Rectal smooth muscle tissue (tissue), 1 donor: ENCODE results near the gene TAB2.

ENCODE experiments used
- H3K27ac ChIP-seq: one replicate; pipeline ENCODE4 v1.7.0; 2013; ENCODE audit warnings: low read depth, low read length, inconsistent platforms
- H3K27me3 ChIP-seq: one replicate; pipeline ENCODE4 v1.7.0; 2013; ENCODE audit warnings: low read length; ENCODE audit not compliant: control insufficient read depth, insufficient read depth
- H3K36me3 ChIP-seq: one replicate; pipeline ENCODE4 v1.7.0; 2013; ENCODE audit warnings: low read length; ENCODE audit not compliant: control insufficient read depth, insufficient read depth
- H3K4me1 ChIP-seq: one replicate; pipeline ENCODE4 v1.7.0; 2013; ENCODE audit warnings: low read length; ENCODE audit not compliant: control insufficient read depth, insufficient read depth
- H3K4me3 ChIP-seq: one replicate; pipeline ENCODE4 v1.7.0; 2013; ENCODE audit warnings: low read length
- H3K9ac ChIP-seq: one replicate; pipeline ENCODE4 v1.7.0; 2013; ENCODE audit warnings: low read length

The TAB2 gene

GRCh38 chr6:149365197-149365596 is 47.7 kb downstream of the TAB2 start:
- Histone ChIP-seq H3K4me1 (peaks cover 7% of the 10 kb centered on the region), H3K4me3 (no peak overlapping the region), H3K36me3 (no peaks in the 10 kb centered on the region), H3K9ac (no peak overlapping the region), H3K27ac (no peak overlapping the region), H3K27me3 (no peaks in the 10 kb centered on the region)

GRCh38 chr6:149366267-149366921 is 48.9 kb downstream of the TAB2 start:
- H3K4me1 ChIP-seq = peaks cover 8% of the 10 kb centered on the region
- H3K36me3 ChIP-seq = peaks cover 3% of the 10 kb centered on the region
- H3K9ac ChIP-seq = no peak overlapping the region
- no peak overlapping the region for H3K27ac ChIP-seq
- H3K27me3 ChIP-seq = no peaks in the 10 kb centered on the region
- no peak overlapping the region for H3K4me3 ChIP-seq

GRCh38 chr6:149368065-149368464 is 50.6 kb downstream of the TAB2 start:
- H3K36me3 ChIP-seq = peaks cover 3% of the 10 kb centered on the region
- H3K27me3 ChIP-seq = no peaks in the 10 kb centered on the region
- H3K9ac ChIP-seq = no peak overlapping the region
- H3K27ac ChIP-seq = no peak overlapping the region
- H3K4me1 ChIP-seq = peaks cover 8% of the 10 kb centered on the region
- no peak overlapping the region for H3K4me3 ChIP-seq

- H3K36me3 ChIP-seq = peaks cover 3% of the 10 kb centered on the region
- H3K27me3 ChIP-seq = no peaks in the 10 kb centered on the region
- H3K27ac ChIP-seq = no peak overlapping the region
- peaks cover 2% of the 10 kb centered on the region for H3K4me1 ChIP-seq
- no peak overlapping the region for H3K9ac ChIP-seq
- H3K4me3 ChIP-seq = no peak overlapping the region
Measured at GRCh38 chr6:149371154-149371553, 53.6 kb downstream of the TAB2 start.

GRCh38 chr6:149372062-149372461 is 54.5 kb downstream of the TAB2 start:
- Histone ChIP-seq H3K9ac (no peak overlapping the region), H3K4me1 (peaks cover 2% of the 10 kb centered on the region), H3K36me3 (peaks cover 3% of the 10 kb centered on the region), H3K27me3 (no peaks in the 10 kb centered on the region), H3K4me3 (no peak overlapping the region), H3K27ac (no peak overlapping the region)

- Histone ChIP-seq H3K4me3 (no peak overlapping the region), H3K4me1 (peaks cover 2% of the 10 kb centered on the region)
Measured at GRCh38 chr6:149373511-149373910, 56.0 kb downstream of the TAB2 start.

GRCh38 chr6:149379977-149380376 is 62.5 kb downstream of the TAB2 start:
- Histone ChIP-seq H3K9ac (no peak overlapping the region), H3K27me3 (no peaks in the 10 kb centered on the region), H3K4me3 (no peak overlapping the region), H3K4me1 (no peaks in the 10 kb centered on the region), H3K36me3 (peaks cover 18% of the 10 kb centered on the region), H3K27ac (no peak overlapping the region)

More at GRCh38 chr6:149373511-149373910, 56.0 kb downstream of the TAB2 start:
- Histone ChIP-seq H3K9ac (no peak overlapping the region), H3K36me3 (peaks cover 9% of the 10 kb centered on the region), H3K27ac (no peak overlapping the region), H3K27me3 (no peaks in the 10 kb centered on the region)

- no peak overlapping the region for H3K27ac ChIP-seq
- H3K4me1 ChIP-seq = no peaks in the 10 kb centered on the region
- no peak overlapping the region for H3K4me3 ChIP-seq
- no peaks in the 10 kb centered on the region for H3K27me3 ChIP-seq
- H3K9ac ChIP-seq = no peak overlapping the region
- H3K36me3 ChIP-seq = peaks cover 18% of the 10 kb centered on the region
Measured at GRCh38 chr6:149380523-149380922, 63.0 kb downstream of the TAB2 start.

GRCh38 chr6:149383371-149383770 is 65.9 kb downstream of the TAB2 start:
- Histone ChIP-seq H3K36me3 (peaks cover 13% of the 10 kb centered on the region), H3K4me1 (no peaks in the 10 kb centered on the region), H3K27me3 (no peaks in the 10 kb centered on the region), H3K4me3 (no peak overlapping the region), H3K27ac (no peak overlapping the region), H3K9ac (no peak overlapping the region)

GRCh38 chr6:149384464-149384863 is 67.0 kb downstream of the TAB2 start:
- Histone ChIP-seq H3K27me3 (no peaks in the 10 kb centered on the region), H3K9ac (no peak overlapping the region), H3K36me3 (peaks cover 3% of the 10 kb centered on the region), H3K4me1 (no peaks in the 10 kb centered on the region), H3K27ac (no peak overlapping the region), H3K4me3 (no peak overlapping the region)

GRCh38 chr6:149385998-149386646 is 68.6 kb downstream of the TAB2 start:
- Histone ChIP-seq H3K4me3 (no peak overlapping the region), H3K36me3 (no peaks in the 10 kb centered on the region), H3K9ac (no peak overlapping the region), H3K4me1 (peaks cover 5% of the 10 kb centered on the region), H3K27me3 (no peaks in the 10 kb centered on the region), H3K27ac (no peak overlapping the region)

GRCh38 chr6:149387779-149388512 is 70.4 kb downstream of the TAB2 start:
- no peak overlapping the region for H3K27ac ChIP-seq
- no peak overlapping the region for H3K9ac ChIP-seq
- no peak overlapping the region for H3K4me3 ChIP-seq

More at GRCh38 chr6:149387779-149388512, 70.4 kb downstream of the TAB2 start:
- Histone ChIP-seq H3K27me3 (no peaks in the 10 kb centered on the region), H3K4me1 (peaks cover 5% of the 10 kb centered on the region), H3K36me3 (no peaks in the 10 kb centered on the region)
